Neutrophil (primary cell): ENCODE data around the gene PPP1R15B.

ENCODE experiments used
- H3K27ac ChIP-seq: fragments of 200-600 bp; sonication (generic); 2 replicates; pipeline ENCODE4 v1.5.1; 2016; ENCODE audit warnings: mild to moderate bottlenecking, moderate library complexity
- H3K27me3 ChIP-seq: fragments of 200-600 bp; sonication (generic); 2 replicates; pipeline ENCODE4 v1.6.0; 2016; ENCODE audit warnings: mild to moderate bottlenecking
- H3K36me3 ChIP-seq: fragments of 200-600 bp; sonication (generic); 2 replicates; pipeline ENCODE4 v1.5.1; 2017
- H3K4me1 ChIP-seq, 2 experiments: fragments of 200-600 bp in 1 of 2; sonication (generic) in 1 of 2; 1 replicate in 1 of 2; 2 replicates in 1 of 2; pipeline versions ENCODE4 v1.5.1 to v1.6.1; 2013 to 2016; ENCODE audit warnings: low read depth in 1 of 2, low read length in 1 of 2, mild to moderate bottlenecking in 1 of 2, moderate library complexity in 1 of 2; ENCODE audit not compliant: control insufficient read depth in 1 of 2, insufficient read depth in 1 of 2
- H3K4me3 ChIP-seq, 2 experiments: fragments of 200-600 bp in 1 of 2; sonication (generic) in 1 of 2; 1 replicate in 1 of 2; 2 replicates in 1 of 2; pipeline ENCODE4 v1.5.1; 2013 to 2016; ENCODE audit warnings: low read depth in 1 of 2, low read length in 1 of 2, mild to moderate bottlenecking in 1 of 2, moderate library complexity in 1 of 2
- H3K9me3 ChIP-seq: fragments of 200-600 bp; sonication (generic); 2 replicates; pipeline ENCODE4 v1.5.1; 2016
- CTCF ChIP-seq: fragments of 200-600 bp; sonication (generic); IDR thresholded peaks from 2 replicates; pipeline ENCODE4 v1.5.1; 2016; ENCODE audit warnings: antibody characterized with exemption

Gene PPP1R15B

GRCh38 chr1:204377800-204378668, 33.6 kb downstream of the PPP1R15B start:
- H3K36me3 ChIP-seq: no peaks in the 10 kb centered on the region
- peaks cover 14 to 17% of the 10 kb centered on the region in 2 experiments for H3K4me1 ChIP-seq
- H3K4me3 ChIP-seq: peak overlapping the region; percentile 53 to 64
- H3K27me3 ChIP-seq: peaks cover 92% of the 10 kb centered on the region
- peak overlapping the region; percentile 56 for H3K27ac ChIP-seq
- peak; percentile 24 for TF ChIP-seq CTCF
- H3K9me3 ChIP-seq: no peaks in the 10 kb centered on the region

- peak overlapping the region; percentile 53 to 64 for H3K4me3 ChIP-seq
- H3K27ac ChIP-seq: no peak overlapping the region
- TF ChIP-seq CTCF: no peak
- H3K36me3 ChIP-seq: no peaks in the 10 kb centered on the region
- peaks cover 90% of the 10 kb centered on the region for H3K27me3 ChIP-seq
- H3K4me1 ChIP-seq: peaks cover 14% of the 10 kb centered on the region in 2 experiments
- no peaks in the 10 kb centered on the region for H3K9me3 ChIP-seq
These were observed 34.5 kb downstream of the PPP1R15B start for GRCh38 chr1:204376919-204377799.

- no peak overlapping the region for H3K4me3 ChIP-seq
- H3K4me1 ChIP-seq: peaks cover 13 to 14% of the 10 kb centered on the region in 2 experiments
- H3K27me3 ChIP-seq: peaks cover 97% of the 10 kb centered on the region
- no peaks in the 10 kb centered on the region for H3K36me3 ChIP-seq
- TF ChIP-seq CTCF: no peak
- H3K27ac ChIP-seq: no peak overlapping the region
- no peaks in the 10 kb centered on the region for H3K9me3 ChIP-seq
These were observed 35.2 kb downstream of the PPP1R15B start for GRCh38 chr1:204376465-204376864.

- Histone ChIP-seq H3K36me3 (no peaks in the 10 kb centered on the region), H3K4me1 (peaks cover 13 to 14% of the 10 kb centered on the region in 2 experiments), H3K27me3 (peaks cover 95% of the 10 kb centered on the region), H3K9me3 (no peaks in the 10 kb centered on the region), H3K27ac (no peak overlapping the region), H3K4me3 (no peak overlapping the region)
- TF ChIP-seq CTCF: no peak
These were observed 37.7 kb downstream of the PPP1R15B start for GRCh38 chr1:204373911-204374310.

- Histone ChIP-seq H3K27ac (no peak overlapping the region), H3K27me3 (peaks cover 71% of the 10 kb centered on the region), H3K36me3 (no peaks in the 10 kb centered on the region), H3K4me1 (no peaks in the 10 kb centered on the region), H3K9me3 (no peaks in the 10 kb centered on the region), H3K4me3 (no peak overlapping the region)
- no peak for TF ChIP-seq CTCF
These were observed 41.4 kb downstream of the PPP1R15B start for GRCh38 chr1:204370176-204370575.
